ENCODE results near the gene STUM. TPM values are rescaled to one million over a fixed set of nuclear protein-coding genes. Genes with fewer than 3 reads are reported as not detected.

STUM gene
- polyA plus RNA-seq, 1 donor (not counting 4 experiments of a cell fraction or from before 2014, with no cell fraction given): 0.01 TPM

GRCh38 chr1:226568077-226568831, 19.7 kb downstream of the STUM start:
- dilution Hi-C loops (cut with MboI; ENCODE audit: extremely low pct_ligation_motif_present, low sequenced_read_pairs): no loop called here
- Histone ChIP-seq H4K20me1 (ENCODE audit: control insufficient read depth, extremely low read depth, insufficient read depth, low read length) (no peaks in the 10 kb centered on the region), H3K4me2 (ENCODE audit: control insufficient read depth, extremely low read depth, insufficient read depth, low read depth, low read length) (no peak overlapping the region), H3K9me3 (ENCODE audit: control insufficient read depth, low read depth, low read length) (no peaks in the 10 kb centered on the region), H3K79me2 (ENCODE audit: control insufficient read depth, insufficient read depth, low read length) (no peaks in the 10 kb centered on the region), H3K9ac (ENCODE audit: control insufficient read depth, extremely low read depth, insufficient read depth, low read length) (no peak overlapping the region), H2AFZ (ENCODE audit: control insufficient read depth, low read length) (no peak overlapping the region), H3K27ac (ENCODE audit: control insufficient read depth, insufficient read depth, low read length) (no peak overlapping the region), H3K4me1 (ENCODE audit: control insufficient read depth, extremely low read depth, insufficient read depth, low read length) (no peaks in the 10 kb centered on the region), H3K27me3 (ENCODE audit: control insufficient read depth, extremely low read depth, insufficient read depth, low read length) (peaks cover 35% of the 10 kb centered on the region), H3K4me3 (ENCODE audit: control insufficient read depth in 2 of 3, extremely low read depth in 1 of 3, insufficient read depth in 2 of 3, low read depth in 1 of 3, low read length in 3 of 3) (no peak overlapping the region), H3K9me1 (ENCODE audit: control insufficient read depth, extremely low read depth, insufficient read depth, low read length) (no peaks in the 10 kb centered on the region), H3K36me3 (ENCODE audit: control insufficient read depth in 2 of 2, extremely low read depth in 1 of 2, insufficient read depth in 2 of 2, low read length in 2 of 2) (no peaks in the 10 kb centered on the region)
- DNase-seq (ENCODE audit: low read depth, low spot score) (no peak), FAIRE-seq (no peak)
- TF ChIP-seq EZH2 (IDR thresholded peaks at IDR 0.05; ENCODE audit: low read length) (no peak), CTCF (optimal IDR thresholded peaks at IDR 0.05 in 1 of 3, IDR thresholded peaks at IDR 0.05 in 1 of 3, conservative IDR thresholded peaks at IDR 0.05 in 1 of 3; ENCODE audit: extremely low read depth in 1 of 3, insufficient read depth in 2 of 3, low read length in 3 of 3) (peak in 2 of 3 experiments; percentile 26 to 29)

GRCh38 chr1:226568975-226569741, 20.6 kb downstream of the STUM start:
- Histone ChIP-seq H4K20me1 (ENCODE audit: control insufficient read depth, extremely low read depth, insufficient read depth, low read length) (no peaks in the 10 kb centered on the region), H3K9me1 (ENCODE audit: control insufficient read depth, extremely low read depth, insufficient read depth, low read length) (no peaks in the 10 kb centered on the region), H3K4me2 (ENCODE audit: control insufficient read depth, extremely low read depth, insufficient read depth, low read depth, low read length) (no peak overlapping the region), H3K9ac (ENCODE audit: control insufficient read depth, extremely low read depth, insufficient read depth, low read length) (no peak overlapping the region), H3K36me3 (ENCODE audit: control insufficient read depth in 2 of 2, extremely low read depth in 1 of 2, insufficient read depth in 2 of 2, low read length in 2 of 2) (no peaks in the 10 kb centered on the region), H3K27ac (ENCODE audit: control insufficient read depth, insufficient read depth, low read length) (no peak overlapping the region), H3K4me1 (ENCODE audit: control insufficient read depth, extremely low read depth, insufficient read depth, low read length) (no peaks in the 10 kb centered on the region), H3K79me2 (ENCODE audit: control insufficient read depth, insufficient read depth, low read length) (no peaks in the 10 kb centered on the region), H3K9me3 (ENCODE audit: control insufficient read depth, low read depth, low read length) (no peaks in the 10 kb centered on the region), H3K4me3 (ENCODE audit: control insufficient read depth in 2 of 3, extremely low read depth in 1 of 3, insufficient read depth in 2 of 3, low read depth in 1 of 3, low read length in 3 of 3) (no peak overlapping the region), H2AFZ (ENCODE audit: control insufficient read depth, low read length) (no peak overlapping the region), H3K27me3 (ENCODE audit: control insufficient read depth, extremely low read depth, insufficient read depth, low read length) (peaks cover 35% of the 10 kb centered on the region)
- DNase-seq (ENCODE audit: low read depth, low spot score) (no peak), FAIRE-seq (no peak)
- dilution Hi-C loops (cut with MboI; ENCODE audit: extremely low pct_ligation_motif_present, low sequenced_read_pairs): no loop called here
- TF ChIP-seq EZH2 (IDR thresholded peaks at IDR 0.05; ENCODE audit: low read length) (no peak), CTCF (optimal IDR thresholded peaks at IDR 0.05 in 1 of 3, IDR thresholded peaks at IDR 0.05 in 1 of 3, conservative IDR thresholded peaks at IDR 0.05 in 1 of 3; ENCODE audit: extremely low read depth in 1 of 3, insufficient read depth in 2 of 3, low read length in 3 of 3) (no peak)

Data from keratinocyte (primary cell).